ENCODE results near the gene ATG4A.
A peak's percentile ranks its signal among the peaks of the same experiment; 100 is the strongest.

ATG4A gene, protein sequence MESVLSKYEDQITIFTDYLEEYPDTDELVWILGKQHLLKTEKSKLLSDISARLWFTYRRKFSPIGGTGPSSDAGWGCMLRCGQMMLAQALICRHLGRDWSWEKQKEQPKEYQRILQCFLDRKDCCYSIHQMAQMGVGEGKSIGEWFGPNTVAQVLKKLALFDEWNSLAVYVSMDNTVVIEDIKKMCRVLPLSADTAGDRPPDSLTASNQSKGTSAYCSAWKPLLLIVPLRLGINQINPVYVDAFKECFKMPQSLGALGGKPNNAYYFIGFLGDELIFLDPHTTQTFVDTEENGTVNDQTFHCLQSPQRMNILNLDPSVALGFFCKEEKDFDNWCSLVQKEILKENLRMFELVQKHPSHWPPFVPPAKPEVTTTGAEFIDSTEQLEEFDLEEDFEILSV

DNA sequence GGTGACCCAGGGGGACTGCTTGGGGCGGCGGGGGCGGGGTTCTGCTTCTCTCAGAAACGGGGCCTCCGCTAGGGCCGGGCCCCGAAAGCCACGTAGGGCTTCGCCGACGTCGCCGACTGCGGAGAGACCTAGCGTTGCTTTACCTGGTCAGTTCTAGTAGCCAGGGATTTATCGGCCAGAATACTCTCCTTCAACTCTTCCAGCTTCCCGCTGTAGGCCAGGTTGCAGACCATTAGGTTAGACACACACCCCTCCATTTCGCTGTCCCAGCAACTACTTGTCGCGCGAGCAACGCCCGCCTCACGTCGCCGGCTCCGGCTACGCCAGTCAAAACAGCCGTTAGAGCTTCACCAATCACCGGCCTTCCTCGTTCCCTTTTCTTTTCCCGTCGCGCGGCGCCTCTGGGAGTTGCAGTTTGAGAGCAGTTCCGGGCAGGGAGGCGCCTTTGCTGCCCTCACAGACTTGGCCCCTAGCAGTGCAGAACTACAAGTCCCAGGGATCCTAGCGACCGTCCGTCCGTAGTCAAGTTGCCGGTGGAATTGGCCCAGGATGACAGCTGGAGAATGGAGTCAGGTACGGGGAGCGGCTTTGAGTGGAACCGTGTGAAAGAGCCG, at the start of gene ATG4A, which contains the start of gene PSMD10:
Gene ATG4A, plus strand, starts transcription at position 515 of the 614 bp plus-strand sequence. Its CDS starts 49 bp downstream, at position 564.
Gene PSMD10, minus strand, starts transcription at position 279 of the 614 bp plus-strand sequence. Its CDS starts 22 bp downstream, at position 257.
- Histone ChIP-seq H3K9me3 (ENCODE audit: control insufficient read depth in 2 of 2, low read length in 2 of 2) (no peaks in the 10 kb centered on the region), H3K27ac (ENCODE audit: low read length) (peak within 1 kb of the TSS; percentile 46), H3K27me3 (ENCODE audit: control insufficient read depth in 1 of 2, insufficient read depth in 2 of 2, low read length in 2 of 2) (no peaks in the 10 kb centered on the region), H3K36me3 (ENCODE audit: control insufficient read depth in 2 of 2, insufficient read depth in 2 of 2, low read length in 2 of 2) (peaks cover 3 to 4% of the 10 kb centered on the region in 2 donors), H3K9ac (ENCODE audit: low read length in 2 of 2) (peak within 1 kb of the TSS; percentile 64 to 78), H3K4me3 (ENCODE audit: low read length in 2 of 2) (peak within 1 kb of the TSS; percentile 74 to 76), H3K4me1 (ENCODE audit: control insufficient read depth, insufficient read depth, low read length) (no peaks in the 10 kb centered on the region)

DNA sequence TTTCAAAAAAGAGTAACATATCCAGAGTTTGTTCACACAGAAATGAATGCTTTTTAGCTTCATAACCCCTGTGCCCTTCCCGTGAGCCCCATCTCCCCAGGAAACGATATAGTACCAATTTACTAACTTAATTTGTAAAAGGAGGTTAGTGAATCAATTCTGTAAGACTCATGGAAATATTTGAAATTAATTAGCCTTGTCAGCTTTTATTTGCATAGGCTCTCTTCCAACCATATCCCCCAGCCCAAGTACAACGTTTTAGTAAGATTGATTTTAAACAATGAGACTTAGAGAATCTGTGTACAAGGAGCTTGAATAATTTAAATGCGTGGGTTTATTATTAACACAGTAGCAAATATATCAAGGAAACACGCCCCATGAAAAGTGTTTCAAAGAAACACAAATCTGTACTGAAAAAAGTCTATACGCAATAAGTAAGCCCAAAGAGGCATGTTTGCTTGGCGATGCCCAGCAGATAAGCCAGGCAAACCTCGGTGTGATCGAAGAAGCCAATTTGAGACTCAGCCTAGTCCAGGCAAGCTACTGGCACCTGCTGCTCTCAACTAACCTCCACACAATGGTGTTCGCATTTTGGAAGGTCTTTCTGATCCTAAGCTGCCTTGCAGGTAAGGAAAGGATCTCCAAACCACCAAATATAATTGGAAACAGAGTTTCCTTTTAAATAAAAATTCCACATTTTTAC, 46.9 kb upstream of the ATG4A start, which contains the start of gene VSIG1:
Gene VSIG1, plus strand, starts transcription at position 512 of the 703 bp plus-strand sequence. Its CDS starts 66 bp downstream, at position 578.
- peaks cover 0 to 5% of the 10 kb centered on the region in 2 donors for H3K27me3 ChIP-seq (ENCODE audit: control insufficient read depth in 1 of 2, insufficient read depth in 2 of 2, low read length in 2 of 2)
- no peak within 1 kb of the TSS for H3K27ac ChIP-seq (ENCODE audit: low read length)
- H3K4me1 ChIP-seq (ENCODE audit: control insufficient read depth, insufficient read depth, low read length): no peaks in the 10 kb centered on the region
- H3K9me3 ChIP-seq (ENCODE audit: control insufficient read depth in 2 of 2, low read length in 2 of 2): no peaks in the 10 kb centered on the region
- no peak within 1 kb of the TSS for H3K4me3 ChIP-seq (ENCODE audit: low read length in 2 of 2)
- no peaks in the 10 kb centered on the region for H3K36me3 ChIP-seq (ENCODE audit: control insufficient read depth in 2 of 2, insufficient read depth in 2 of 2, low read length in 2 of 2)
- no peak within 1 kb of the TSS for H3K9ac ChIP-seq (ENCODE audit: low read length in 2 of 2)

DNA sequence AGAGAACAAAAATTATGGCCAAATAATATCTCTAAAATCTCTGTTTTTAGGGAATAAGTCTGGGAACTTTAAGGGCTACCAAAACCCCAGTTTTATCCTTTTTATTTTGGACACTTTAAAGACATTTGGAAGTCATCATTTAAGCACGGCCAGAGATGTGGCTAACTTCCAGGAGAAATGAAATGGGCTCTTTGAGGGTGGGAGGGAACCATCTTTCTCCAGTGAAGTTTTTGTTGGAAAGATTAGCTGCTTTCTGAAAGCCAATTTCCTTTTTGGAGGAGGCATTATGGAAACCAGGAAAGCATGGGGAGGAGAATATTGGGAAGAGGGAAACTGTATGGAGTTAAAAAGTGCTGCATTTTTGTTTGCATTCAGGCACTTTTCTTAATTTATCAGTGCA, 41.9 kb upstream of the ATG4A start:
- Histone ChIP-seq H3K9ac (ENCODE audit: low read length in 2 of 2) (no peak overlapping the region), H3K27ac (ENCODE audit: low read length) (no peak overlapping the region), H3K9me3 (ENCODE audit: control insufficient read depth in 2 of 2, low read length in 2 of 2) (no peaks in the 10 kb centered on the region), H3K27me3 (ENCODE audit: control insufficient read depth in 1 of 2, insufficient read depth in 2 of 2, low read length in 2 of 2) (peaks cover 0 to 11% of the 10 kb centered on the region in 2 donors), H3K4me1 (ENCODE audit: control insufficient read depth, insufficient read depth, low read length) (no peaks in the 10 kb centered on the region), H3K36me3 (ENCODE audit: control insufficient read depth in 2 of 2, insufficient read depth in 2 of 2, low read length in 2 of 2) (no peaks in the 10 kb centered on the region), H3K4me3 (ENCODE audit: low read length in 2 of 2) (no peak overlapping the region)

DNA sequence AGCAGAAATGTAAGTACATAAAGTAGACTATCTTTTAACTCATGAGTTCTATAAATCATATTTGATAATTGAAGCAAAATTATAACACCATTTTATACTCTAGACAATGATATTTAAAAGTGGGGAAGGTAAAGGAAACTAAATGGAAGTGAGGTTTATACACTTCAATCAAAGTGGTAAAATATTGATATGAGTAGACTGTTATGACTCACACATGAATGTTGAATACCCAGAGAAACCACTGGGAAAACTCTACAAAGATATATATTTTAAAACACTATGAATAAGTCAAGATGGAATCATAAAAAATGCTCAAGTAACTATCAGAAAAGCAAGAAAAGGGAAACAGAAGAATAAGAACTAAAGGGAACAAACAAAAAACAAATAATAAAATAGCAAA, 38.4 kb upstream of the ATG4A start:
- Histone ChIP-seq H3K27me3 (ENCODE audit: control insufficient read depth in 1 of 2, insufficient read depth in 2 of 2, low read length in 2 of 2) (peaks cover 0 to 11% of the 10 kb centered on the region in 2 donors), H3K4me1 (ENCODE audit: control insufficient read depth, insufficient read depth, low read length) (no peaks in the 10 kb centered on the region), H3K4me3 (ENCODE audit: low read length in 2 of 2) (no peak overlapping the region), H3K9me3 (ENCODE audit: control insufficient read depth in 2 of 2, low read length in 2 of 2) (no peaks in the 10 kb centered on the region), H3K36me3 (ENCODE audit: control insufficient read depth in 2 of 2, insufficient read depth in 2 of 2, low read length in 2 of 2) (no peaks in the 10 kb centered on the region), H3K27ac (ENCODE audit: low read length) (no peak overlapping the region), H3K9ac (ENCODE audit: low read length in 2 of 2) (no peak overlapping the region)

DNA sequence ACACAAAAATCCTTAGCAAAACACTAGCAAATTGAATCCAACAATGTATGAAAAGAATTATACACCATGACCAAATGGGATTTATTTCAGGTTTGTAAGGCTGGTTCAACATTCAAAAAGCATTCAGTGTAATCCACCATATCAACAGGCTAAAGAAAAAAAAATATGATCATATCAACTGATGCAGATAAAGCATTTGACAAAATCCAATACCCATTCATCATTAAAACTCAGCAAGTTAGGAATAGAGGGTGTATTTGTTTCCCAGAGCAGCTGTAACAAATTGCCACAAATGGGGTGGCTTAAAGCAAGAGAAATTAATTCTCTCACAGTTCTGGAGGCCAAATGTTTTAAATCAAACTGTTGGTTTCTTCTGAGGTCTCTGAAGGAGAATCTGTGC, 36.0 kb upstream of the ATG4A start:
- Histone ChIP-seq H3K27ac (ENCODE audit: low read length) (no peak overlapping the region), H3K4me1 (ENCODE audit: control insufficient read depth, insufficient read depth, low read length) (no peaks in the 10 kb centered on the region), H3K9me3 (ENCODE audit: control insufficient read depth in 2 of 2, low read length in 2 of 2) (no peaks in the 10 kb centered on the region), H3K4me3 (ENCODE audit: low read length in 2 of 2) (no peak overlapping the region), H3K27me3 (ENCODE audit: control insufficient read depth in 1 of 2, insufficient read depth in 2 of 2, low read length in 2 of 2) (peaks cover 0 to 18% of the 10 kb centered on the region in 2 donors), H3K36me3 (ENCODE audit: control insufficient read depth in 2 of 2, insufficient read depth in 2 of 2, low read length in 2 of 2) (no peaks in the 10 kb centered on the region), H3K9ac (ENCODE audit: low read length in 2 of 2) (no peak overlapping the region)

DNA sequence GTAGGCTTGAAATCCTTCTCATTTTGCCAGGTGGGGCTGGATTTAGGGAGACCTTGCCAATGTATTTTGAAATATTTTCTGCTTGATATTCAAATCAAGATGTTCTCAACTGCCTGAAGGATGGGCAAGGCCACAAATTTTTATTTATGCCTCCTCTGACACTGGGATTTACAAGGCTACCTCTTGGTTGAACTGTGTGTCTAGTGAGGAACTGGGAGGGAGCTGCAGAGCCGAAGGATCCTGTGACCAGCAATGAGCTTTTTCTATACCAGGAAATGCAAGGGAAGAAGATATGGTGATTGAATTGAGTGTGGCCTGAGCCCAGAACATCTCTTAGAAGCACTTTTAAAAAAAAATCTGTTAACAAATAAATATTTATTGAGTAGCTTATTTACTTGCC, 31.8 kb upstream of the ATG4A start:
- no peaks in the 10 kb centered on the region for H3K36me3 ChIP-seq (ENCODE audit: control insufficient read depth in 2 of 2, insufficient read depth in 2 of 2, low read length in 2 of 2)
- H3K9ac ChIP-seq (ENCODE audit: low read length in 2 of 2): no peak overlapping the region
- H3K27me3 ChIP-seq (ENCODE audit: control insufficient read depth in 1 of 2, insufficient read depth in 2 of 2, low read length in 2 of 2): peaks cover 0 to 10% of the 10 kb centered on the region in 2 donors
- no peak overlapping the region for H3K4me3 ChIP-seq (ENCODE audit: low read length in 2 of 2)
- no peak overlapping the region for H3K27ac ChIP-seq (ENCODE audit: low read length)
- no peaks in the 10 kb centered on the region for H3K4me1 ChIP-seq (ENCODE audit: control insufficient read depth, insufficient read depth, low read length)
- H3K9me3 ChIP-seq (ENCODE audit: control insufficient read depth in 2 of 2, low read length in 2 of 2): peaks cover 0 to 2% of the 10 kb centered on the region in 2 donors

DNA sequence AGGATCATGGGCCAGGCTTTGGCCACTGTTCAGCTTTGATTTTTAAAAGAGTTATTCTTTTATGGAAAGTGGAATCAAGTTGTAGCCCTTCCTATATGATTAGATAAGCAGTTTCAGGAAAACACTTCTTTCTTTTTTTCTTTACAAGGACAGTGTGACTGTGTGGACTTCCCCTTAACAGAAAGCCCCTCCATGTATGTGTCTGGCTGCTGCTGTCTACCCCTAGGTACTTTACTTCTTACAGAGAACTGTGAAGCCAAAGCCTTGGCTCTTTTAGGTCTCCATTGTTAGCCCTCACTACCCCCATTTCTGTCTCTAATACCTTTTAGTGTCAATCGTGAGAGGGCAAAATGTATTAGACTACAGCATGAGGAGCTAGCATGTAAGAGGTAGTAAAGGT, 27.6 kb upstream of the ATG4A start:
- Histone ChIP-seq H3K36me3 (ENCODE audit: control insufficient read depth in 2 of 2, insufficient read depth in 2 of 2, low read length in 2 of 2) (no peaks in the 10 kb centered on the region), H3K4me1 (ENCODE audit: control insufficient read depth, insufficient read depth, low read length) (no peaks in the 10 kb centered on the region), H3K9ac (ENCODE audit: low read length in 2 of 2) (no peak overlapping the region), H3K4me3 (ENCODE audit: low read length in 2 of 2) (no peak overlapping the region), H3K9me3 (ENCODE audit: control insufficient read depth in 2 of 2, low read length in 2 of 2) (peaks cover 0 to 2% of the 10 kb centered on the region in 2 donors), H3K27ac (ENCODE audit: low read length) (no peak overlapping the region), H3K27me3 (ENCODE audit: control insufficient read depth in 1 of 2, insufficient read depth in 2 of 2, low read length in 2 of 2) (peaks cover 0 to 12% of the 10 kb centered on the region in 2 donors)

DNA sequence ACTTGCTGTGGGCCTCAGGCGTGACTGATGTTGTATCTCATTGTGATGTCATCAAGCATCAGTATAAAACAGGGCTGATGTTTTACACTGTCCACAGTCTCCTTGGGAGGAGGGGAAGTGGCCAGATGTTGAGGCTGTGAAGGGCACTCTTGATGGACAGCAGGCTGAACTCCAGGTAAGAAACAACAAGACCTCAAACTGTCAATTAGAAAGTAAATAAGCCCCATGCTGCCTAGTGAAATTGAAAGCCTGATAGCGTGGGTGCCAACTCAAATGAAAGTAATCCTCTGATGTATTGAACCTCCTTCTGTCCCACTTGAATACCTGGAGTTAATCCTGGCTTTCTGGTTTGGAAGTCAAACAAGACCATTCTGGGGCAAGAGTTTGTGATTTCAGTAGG, 27.0 kb upstream of the ATG4A start:
- H3K9me3 ChIP-seq (ENCODE audit: control insufficient read depth in 2 of 2, low read length in 2 of 2): peaks cover 0 to 2% of the 10 kb centered on the region in 2 donors

DNA sequence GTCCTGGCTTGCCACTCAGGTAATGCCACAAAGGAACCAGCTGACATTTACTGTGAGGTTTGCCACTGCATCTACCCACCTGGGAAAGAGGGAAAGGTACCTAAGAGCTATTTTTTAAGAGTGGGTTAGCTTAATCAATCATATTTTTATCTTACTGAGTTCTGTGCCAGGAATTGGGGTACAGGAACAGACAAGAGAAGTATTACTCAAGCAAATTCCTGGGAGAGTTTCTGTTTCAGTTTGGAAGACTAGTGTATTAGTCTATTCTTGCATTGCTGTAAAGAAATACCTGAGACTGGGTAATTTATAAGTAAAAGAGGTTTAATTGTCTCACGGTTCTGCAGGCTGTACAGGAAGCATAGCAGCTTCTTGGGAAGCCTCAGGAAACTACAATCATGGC, 23.5 kb upstream of the ATG4A start:
- H3K9me3 ChIP-seq (ENCODE audit: control insufficient read depth in 2 of 2, low read length in 2 of 2): no peaks in the 10 kb centered on the region
- peaks cover 0 to 10% of the 10 kb centered on the region in 2 donors for H3K27me3 ChIP-seq (ENCODE audit: control insufficient read depth in 1 of 2, insufficient read depth in 2 of 2, low read length in 2 of 2)
- no peak overlapping the region for H3K9ac ChIP-seq (ENCODE audit: low read length in 2 of 2)
- H3K36me3 ChIP-seq (ENCODE audit: control insufficient read depth in 2 of 2, insufficient read depth in 2 of 2, low read length in 2 of 2): no peaks in the 10 kb centered on the region
- H3K4me1 ChIP-seq (ENCODE audit: control insufficient read depth, insufficient read depth, low read length): no peaks in the 10 kb centered on the region
- no peak overlapping the region for H3K27ac ChIP-seq (ENCODE audit: low read length)
- no peak overlapping the region for H3K4me3 ChIP-seq (ENCODE audit: low read length in 2 of 2)

More for the DNA sequence above, 27.0 kb upstream of the ATG4A start:
- Histone ChIP-seq H3K27me3 (ENCODE audit: control insufficient read depth in 1 of 2, insufficient read depth in 2 of 2, low read length in 2 of 2) (peaks cover 0 to 10% of the 10 kb centered on the region in 2 donors), H3K4me3 (ENCODE audit: low read length in 2 of 2) (no peak overlapping the region), H3K27ac (ENCODE audit: low read length) (no peak overlapping the region), H3K36me3 (ENCODE audit: control insufficient read depth in 2 of 2, insufficient read depth in 2 of 2, low read length in 2 of 2) (no peaks in the 10 kb centered on the region), H3K4me1 (ENCODE audit: control insufficient read depth, insufficient read depth, low read length) (no peaks in the 10 kb centered on the region), H3K9ac (ENCODE audit: low read length in 2 of 2) (no peak overlapping the region)

DNA sequence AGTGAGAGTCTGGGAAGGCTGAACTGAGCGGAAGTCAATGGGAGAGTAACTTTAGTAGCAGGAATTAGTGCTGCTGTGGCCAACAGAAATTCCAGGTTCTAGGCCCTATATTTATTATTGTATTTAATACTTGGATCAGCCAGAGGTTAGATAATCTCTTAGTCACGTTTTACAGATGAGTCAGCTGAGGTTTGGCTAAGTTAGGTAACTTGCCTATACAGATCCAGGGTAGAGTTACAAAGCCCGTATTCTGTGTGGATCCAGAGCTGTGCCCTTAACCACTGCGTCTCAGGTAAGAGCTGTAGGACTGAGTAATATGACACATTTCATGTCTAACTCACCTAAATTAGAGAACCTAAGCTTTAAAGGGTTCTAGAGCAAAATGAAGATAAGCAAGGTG, 20.7 kb upstream of the ATG4A start:
- Histone ChIP-seq H3K9ac (ENCODE audit: low read length in 2 of 2) (no peak overlapping the region), H3K4me1 (ENCODE audit: control insufficient read depth, insufficient read depth, low read length) (no peaks in the 10 kb centered on the region), H3K4me3 (ENCODE audit: low read length in 2 of 2) (no peak overlapping the region), H3K27ac (ENCODE audit: low read length) (no peak overlapping the region), H3K9me3 (ENCODE audit: control insufficient read depth in 2 of 2, low read length in 2 of 2) (no peaks in the 10 kb centered on the region), H3K27me3 (ENCODE audit: control insufficient read depth in 1 of 2, insufficient read depth in 2 of 2, low read length in 2 of 2) (peaks cover 0 to 10% of the 10 kb centered on the region in 2 donors), H3K36me3 (ENCODE audit: control insufficient read depth in 2 of 2, insufficient read depth in 2 of 2, low read length in 2 of 2) (no peaks in the 10 kb centered on the region)
